Stimulated activated CD4-positive, alpha-beta T cell treated with anti-CD3 and anti-CD28 coated beads, TNF-alpha, amount 100 ng/mL, for 4 hours (primary cell): ENCODE measurements around the gene PRC1.
A peak's percentile ranks its signal among the peaks of the same experiment; 100 is the strongest.
"Not testable (repeated sequence)": the region's sequence is repeated elsewhere in the genome, so short reads cannot be mapped to it uniquely, and the experiment has no call there.

Experiments
- DNase-seq, 3 experiments: peaks; one replicate each; pipeline ENCODE4 v3.0.0-alpha.2; 2020; ENCODE audit warnings: low read depth in 3 of 3

PRC1 gene

GRCh38 chr15:90934949-90935751 is 59.2 kb downstream of the PRC1 start, which contains the start of gene UNC45A:
UNC45A (plus strand) TSS chr15:90935285; CDS start chr15:90935325, 40 bp downstream.
- DNase-seq: peak; percentile 92 to 98 (median 95)

GRCh38 chr15:90934256-90934948 is 59.9 kb downstream of the PRC1 start:
- DNase-seq: peak; percentile 65 to 73 (median 72)

- DNase-seq: no peak
Measured at GRCh38 chr15:90933301-90933700, 61.0 kb downstream of the PRC1 start.

GRCh38 chr15:90932660-90932991 is 61.7 kb downstream of the PRC1 start:
- no peak for DNase-seq

- peak; percentile 77 to 94 (median 80) for DNase-seq
Measured at GRCh38 chr15:90931828-90932659, 62.3 kb downstream of the PRC1 start, which contains the start of gene HDDC3. HDDC3 (minus strand) TSS chr15:90932549; CDS start chr15:90932540, 9 bp downstream.

- DNase-seq: no peak
Measured at GRCh38 chr15:90931575-90931827, 62.8 kb downstream of the PRC1 start.

- DNase-seq: no peak
Measured at GRCh38 chr15:90930861-90931574, 63.3 kb downstream of the PRC1 start.

- DNase-seq: no peak
Measured at GRCh38 chr15:90929246-90930019, 64.9 kb downstream of the PRC1 start.

- not testable (repeated sequence) for DNase-seq
Measured at GRCh38 chr15:90928106-90928505, 66.2 kb downstream of the PRC1 start.

- DNase-seq: not testable (repeated sequence)
Measured at GRCh38 chr15:90926766-90927165, 67.6 kb downstream of the PRC1 start.

- DNase-seq: no peak
Measured at GRCh38 chr15:90924375-90924774, 70.0 kb downstream of the PRC1 start.

- not testable (repeated sequence) for DNase-seq
Measured at GRCh38 chr15:90922712-90923322, 71.5 kb downstream of the PRC1 start.

GRCh38 chr15:90921887-90922286 is 72.4 kb downstream of the PRC1 start:
- DNase-seq: no peak

GRCh38 chr15:90918835-90919234 is 75.5 kb downstream of the PRC1 start:
- no peak for DNase-seq

- no peak for DNase-seq
Measured at GRCh38 chr15:90918034-90918788, 76.1 kb downstream of the PRC1 start.

GRCh38 chr15:90917569-90917968 is 76.8 kb downstream of the PRC1 start:
- DNase-seq: no peak

- no peak for DNase-seq
Measured at GRCh38 chr15:90916461-90916860, 77.9 kb downstream of the PRC1 start.
